ENCODE data around the gene MCL1.
"Not testable (repeated sequence)": the region's sequence is repeated elsewhere in the genome, so short reads cannot be mapped to it uniquely, and the experiment has no call there.

Gene MCL1

DNA sequence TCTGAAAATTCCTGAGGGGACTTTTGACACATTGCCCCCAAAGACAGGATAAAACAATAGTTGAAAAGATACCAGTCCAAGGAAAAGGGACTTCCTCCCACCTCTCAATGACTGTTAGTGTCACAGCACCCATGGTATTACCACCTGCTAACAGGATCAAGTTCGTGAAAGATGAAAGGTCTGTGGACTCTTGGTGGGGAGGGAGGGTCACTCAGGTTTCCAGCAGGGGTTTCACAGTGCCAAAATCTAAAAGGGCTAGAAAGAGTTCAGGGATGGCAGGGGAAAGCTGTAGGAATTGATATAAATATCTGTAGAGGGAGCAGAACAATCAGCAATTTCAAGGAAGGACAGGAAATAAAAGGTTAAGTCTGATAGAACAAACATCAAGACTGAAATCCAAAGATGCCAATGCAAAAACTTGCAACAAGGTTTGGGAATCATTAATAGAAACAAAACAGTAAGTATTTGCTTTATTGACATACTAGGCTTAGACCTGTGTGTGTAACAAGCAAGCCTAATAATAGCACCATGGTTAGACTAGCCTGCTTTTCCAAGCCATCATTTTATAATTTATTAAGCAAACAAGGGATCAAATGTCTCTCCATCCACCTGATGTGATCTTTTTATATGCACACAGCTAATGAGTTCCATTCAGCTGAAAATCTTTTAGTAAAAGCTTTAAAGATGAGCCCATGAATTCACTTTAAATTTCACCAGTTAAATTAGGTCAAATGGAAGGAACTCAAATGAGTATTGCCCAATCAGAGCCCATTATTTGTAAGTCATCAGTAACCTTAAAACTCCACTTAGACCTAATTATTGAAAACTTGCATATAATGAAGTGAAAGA is 3.7 kb downstream of the MCL1 start:
- Histone ChIP-seq H3K36me3 (ENCODE audit: control insufficient read depth, low read length) (peaks cover 81% of the 10 kb centered on the region), H3K27me3 (ENCODE audit: control insufficient read depth, low read length) (no peaks in the 10 kb centered on the region), H3K4me1 (ENCODE audit: control insufficient read depth, low read length) (peaks cover 67% of the 10 kb centered on the region), H3K9me3 (ENCODE audit: control insufficient read depth, insufficient read depth, low read length) (no peaks in the 10 kb centered on the region), H3K4me2 (ENCODE audit: low read length) (peak overlapping the region; percentile 90), H4K20me1 (ENCODE audit: control insufficient read depth, insufficient read depth, low read depth, low read length) (peaks cover 45% of the 10 kb centered on the region), H3K27ac (ENCODE audit: low read depth, low read length) (no peak overlapping the region), H3K4me3 (ENCODE audit: low read length) (peak overlapping the region; percentile 87), H3K9me2 (replicated peaks; ENCODE audit: control insufficient read depth, low read length) (no peaks in the 10 kb centered on the region), H3F3A (ENCODE audit: control insufficient read depth, insufficient read depth) (peaks cover 18% of the 10 kb centered on the region), H3K79me2 (ENCODE audit: control insufficient read depth, low read length) (peaks cover 85% of the 10 kb centered on the region)
- TF ChIP-seq EZH2phosphoT487 (IDR thresholded peaks at IDR 0.05; ENCODE audit: borderline replicate concordance, low read length), result no peak
- TF ChIP-seq, protein P1, sequence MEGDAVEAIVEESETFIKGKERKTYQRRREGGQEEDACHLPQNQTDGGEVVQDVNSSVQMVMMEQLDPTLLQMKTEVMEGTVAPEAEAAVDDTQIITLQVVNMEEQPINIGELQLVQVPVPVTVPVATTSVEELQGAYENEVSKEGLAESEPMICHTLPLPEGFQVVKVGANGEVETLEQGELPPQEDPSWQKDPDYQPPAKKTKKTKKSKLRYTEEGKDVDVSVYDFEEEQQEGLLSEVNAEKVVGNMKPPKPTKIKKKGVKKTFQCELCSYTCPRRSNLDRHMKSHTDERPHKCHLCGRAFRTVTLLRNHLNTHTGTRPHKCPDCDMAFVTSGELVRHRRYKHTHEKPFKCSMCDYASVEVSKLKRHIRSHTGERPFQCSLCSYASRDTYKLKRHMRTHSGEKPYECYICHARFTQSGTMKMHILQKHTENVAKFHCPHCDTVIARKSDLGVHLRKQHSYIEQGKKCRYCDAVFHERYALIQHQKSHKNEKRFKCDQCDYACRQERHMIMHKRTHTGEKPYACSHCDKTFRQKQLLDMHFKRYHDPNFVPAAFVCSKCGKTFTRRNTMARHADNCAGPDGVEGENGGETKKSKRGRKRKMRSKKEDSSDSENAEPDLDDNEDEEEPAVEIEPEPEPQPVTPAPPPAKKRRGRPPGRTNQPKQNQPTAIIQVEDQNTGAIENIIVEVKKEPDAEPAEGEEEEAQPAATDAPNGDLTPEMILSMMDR (IDR thresholded peaks at IDR 0.05; ENCODE audit: low read depth, low read length, poor library complexity, severe bottlenecking), result no peak

DNA sequence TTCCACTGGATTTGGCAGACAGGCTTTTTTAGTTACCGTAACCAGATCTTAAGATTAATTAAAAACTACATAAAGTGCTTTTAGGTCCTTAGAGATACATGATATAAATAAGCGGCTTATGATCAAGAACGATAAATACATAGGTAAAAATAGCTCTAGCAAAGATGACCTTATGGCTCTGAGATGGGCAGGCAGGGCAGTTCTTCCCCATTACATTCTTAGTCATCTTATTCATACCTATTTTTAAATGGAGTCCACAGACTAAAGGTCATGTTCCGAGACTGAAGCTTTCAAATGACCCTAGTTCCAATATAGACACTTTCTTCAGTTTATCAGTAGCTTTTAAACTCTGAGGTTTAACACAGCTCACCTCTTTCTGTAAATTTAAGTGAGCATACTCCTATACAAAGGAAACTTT is 4.3 kb downstream of the MCL1 start:
- Histone ChIP-seq H3K79me2 (ENCODE audit: control insufficient read depth, low read length) (peaks cover 85% of the 10 kb centered on the region), H3F3A (ENCODE audit: control insufficient read depth, insufficient read depth) (peaks cover 24% of the 10 kb centered on the region), H3K9me2 (replicated peaks; ENCODE audit: control insufficient read depth, low read length) (no peaks in the 10 kb centered on the region), H3K4me3 (ENCODE audit: low read length) (peak overlapping the region; percentile 87), H3K4me2 (ENCODE audit: low read length) (peak overlapping the region; percentile 90), H3K27me3 (ENCODE audit: control insufficient read depth, low read length) (no peaks in the 10 kb centered on the region), H4K20me1 (ENCODE audit: control insufficient read depth, insufficient read depth, low read depth, low read length) (peaks cover 45% of the 10 kb centered on the region), H3K4me1 (ENCODE audit: control insufficient read depth, low read length) (peaks cover 67% of the 10 kb centered on the region), H3K36me3 (ENCODE audit: control insufficient read depth, low read length) (peaks cover 85% of the 10 kb centered on the region), H3K9me3 (ENCODE audit: control insufficient read depth, insufficient read depth, low read length) (no peaks in the 10 kb centered on the region), H3K27ac (ENCODE audit: low read depth, low read length) (no peak overlapping the region)
- no peak for TF ChIP-seq EZH2phosphoT487 (IDR thresholded peaks at IDR 0.05; ENCODE audit: borderline replicate concordance, low read length)
- TF ChIP-seq, protein P1 (IDR thresholded peaks at IDR 0.05; ENCODE audit: low read depth, low read length, poor library complexity, severe bottlenecking), result no peak

DNA sequence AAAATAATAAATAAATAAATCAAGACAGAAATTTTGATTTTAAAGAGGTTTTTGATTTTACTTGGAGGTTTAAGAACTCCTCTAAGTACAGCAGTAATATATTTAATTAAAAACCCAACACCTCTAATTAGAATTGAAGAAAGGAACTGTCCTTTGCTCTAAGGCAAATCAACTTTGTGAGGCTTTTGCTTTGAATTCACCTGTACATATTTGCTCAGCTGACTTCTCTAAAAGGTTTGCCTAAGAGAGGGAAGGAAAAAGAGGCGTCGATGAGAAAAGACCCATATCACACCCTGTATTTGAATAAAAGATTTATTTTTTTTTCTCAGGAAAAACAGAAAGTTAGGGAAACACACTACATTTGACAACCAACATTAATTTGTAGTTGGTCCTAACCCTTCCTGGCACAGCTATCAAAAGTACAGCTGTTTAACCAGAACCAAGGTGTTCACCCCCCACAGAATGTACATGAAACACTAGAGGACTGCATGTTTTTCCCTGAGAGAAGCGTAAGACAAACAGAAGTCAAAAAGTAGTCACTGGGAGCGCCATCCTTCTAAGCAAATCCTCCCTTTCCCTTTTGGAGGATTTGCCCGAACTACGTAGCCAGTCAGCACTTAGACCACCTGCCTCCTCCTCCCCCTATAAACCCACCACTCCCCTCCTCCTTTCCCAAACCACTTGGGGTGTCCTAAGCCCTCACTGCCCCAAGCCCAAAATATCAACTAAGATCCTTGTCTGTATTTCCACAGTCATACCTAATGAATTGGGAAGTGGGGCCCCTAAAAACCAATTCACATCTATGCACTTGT is 4.9 kb downstream of the MCL1 start:
- H3K9me2 ChIP-seq (replicated peaks; ENCODE audit: control insufficient read depth, low read length), result no peaks in the 10 kb centered on the region
- H3K27me3 ChIP-seq (ENCODE audit: control insufficient read depth, low read length), result no peaks in the 10 kb centered on the region
- no peaks in the 10 kb centered on the region for H3K9me3 ChIP-seq (ENCODE audit: control insufficient read depth, insufficient read depth, low read length)
- peaks cover 45% of the 10 kb centered on the region for H4K20me1 ChIP-seq (ENCODE audit: control insufficient read depth, insufficient read depth, low read depth, low read length)
- peaks cover 26% of the 10 kb centered on the region for H3F3A ChIP-seq (ENCODE audit: control insufficient read depth, insufficient read depth)
- H3K4me1 ChIP-seq (ENCODE audit: control insufficient read depth, low read length), result peaks cover 69% of the 10 kb centered on the region
- TF ChIP-seq, protein P1 (IDR thresholded peaks at IDR 0.05; ENCODE audit: low read depth, low read length, poor library complexity, severe bottlenecking), result no peak
- TF ChIP-seq EZH2phosphoT487 (IDR thresholded peaks at IDR 0.05; ENCODE audit: borderline replicate concordance, low read length), result no peak
- peak overlapping the region; percentile 90 for H3K4me2 ChIP-seq (ENCODE audit: low read length)
- no peak overlapping the region for H3K27ac ChIP-seq (ENCODE audit: low read depth, low read length)
- peak overlapping the region; percentile 87 for H3K4me3 ChIP-seq (ENCODE audit: low read length)
- H3K79me2 ChIP-seq (ENCODE audit: control insufficient read depth, low read length), result peaks cover 85% of the 10 kb centered on the region
- H3K36me3 ChIP-seq (ENCODE audit: control insufficient read depth, low read length), result peaks cover 87% of the 10 kb centered on the region

DNA sequence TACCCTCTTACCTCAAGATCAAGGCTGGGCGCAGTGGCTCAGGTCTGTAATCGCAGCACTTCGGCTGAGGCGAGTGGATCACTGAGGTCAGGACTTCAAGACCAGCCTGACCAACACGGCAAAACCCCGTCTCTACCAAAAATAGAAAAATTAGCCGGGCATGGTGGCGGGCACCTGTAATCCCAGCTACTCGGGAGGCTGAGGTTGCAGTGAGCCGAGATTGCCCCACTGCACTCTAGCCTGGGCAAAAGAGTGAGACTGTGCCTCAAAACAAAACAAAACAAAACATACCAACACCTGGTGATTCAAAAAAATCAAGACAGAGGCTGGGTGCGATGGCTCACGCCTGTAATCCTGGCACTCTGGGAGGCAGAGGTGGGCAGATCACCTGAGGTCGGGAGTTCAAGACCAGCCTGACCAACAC is 5.8 kb downstream of the MCL1 start:
- Histone ChIP-seq H3K4me3 (ENCODE audit: low read length) (0 out of 2 replicates have a peak overlapping the region, but pooled peaks have one; percentile 8), H3K4me1 (ENCODE audit: control insufficient read depth, low read length) (peaks cover 77% of the 10 kb centered on the region), H3K36me3 (ENCODE audit: control insufficient read depth, low read length) (peaks cover 82% of the 10 kb centered on the region), H4K20me1 (ENCODE audit: control insufficient read depth, insufficient read depth, low read depth, low read length) (peaks cover 42% of the 10 kb centered on the region), H3K27ac (ENCODE audit: low read depth, low read length) (peak overlapping the region; percentile 33; the same call in 1 of the 2 replicates), H3K79me2 (ENCODE audit: control insufficient read depth, low read length) (peaks cover 81% of the 10 kb centered on the region), H3K4me2 (ENCODE audit: low read length) (peak overlapping the region; percentile 6), H3F3A (ENCODE audit: control insufficient read depth, insufficient read depth) (peaks cover 30% of the 10 kb centered on the region)
- not testable (repeated sequence) for H3K9me3 ChIP-seq (ENCODE audit: control insufficient read depth, insufficient read depth, low read length); H3K9me2 ChIP-seq (replicated peaks; ENCODE audit: control insufficient read depth, low read length); H3K27me3 ChIP-seq (ENCODE audit: control insufficient read depth, low read length)

Measured in DOHH2 (cell line).